NCI-H226 (cell line): ENCODE measurements around the gene LRRC49.
"Not testable (repeated sequence)": the region's sequence is repeated elsewhere in the genome, so short reads cannot be mapped to it uniquely, and the experiment has no call there.

Source experiments
- DNase-seq: peaks from one replicate; pipeline ENCODE4 v3.0.0-alpha.2; 2015

Gene LRRC49

DNA sequence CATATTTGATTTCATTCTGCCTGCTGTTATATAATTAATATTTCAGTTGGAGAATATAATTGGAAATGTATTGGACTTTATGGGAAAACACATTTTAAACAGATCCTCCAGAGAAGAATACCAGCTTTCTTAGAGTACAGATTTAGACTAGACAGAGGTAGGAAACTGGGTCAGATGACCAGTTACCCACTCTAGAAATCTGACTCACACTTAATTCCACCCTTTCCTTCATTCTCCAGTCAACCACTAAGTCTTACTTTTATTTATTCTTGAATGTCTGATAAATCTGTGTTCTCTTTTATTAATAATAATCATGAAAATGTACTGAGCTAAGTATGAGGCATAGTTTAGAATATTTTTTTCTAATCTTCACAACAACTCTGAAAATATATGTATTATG, 110.7 kb downstream of the LRRC49 start:
- DNase-seq: no peak

DNA sequence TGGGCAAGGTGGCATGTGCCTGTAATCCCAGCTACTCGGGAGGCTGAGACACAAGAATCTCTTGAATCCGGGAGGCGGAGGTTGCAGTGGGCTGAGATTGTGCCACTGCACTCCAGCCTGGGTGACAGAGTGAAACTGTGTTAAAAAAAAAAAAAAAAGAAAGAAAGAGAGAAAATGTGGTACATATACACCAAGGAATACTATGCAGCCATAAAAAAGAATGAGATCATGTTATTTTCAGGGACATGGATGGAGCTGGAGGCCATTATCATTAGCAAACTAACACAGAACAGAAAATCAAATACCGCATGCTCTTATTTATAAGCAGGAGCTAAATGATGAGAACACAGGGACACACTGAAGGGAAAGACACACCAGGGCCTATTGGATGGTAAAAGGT, 111.9 kb downstream of the LRRC49 start:
- DNase-seq: not testable (repeated sequence)

DNA sequence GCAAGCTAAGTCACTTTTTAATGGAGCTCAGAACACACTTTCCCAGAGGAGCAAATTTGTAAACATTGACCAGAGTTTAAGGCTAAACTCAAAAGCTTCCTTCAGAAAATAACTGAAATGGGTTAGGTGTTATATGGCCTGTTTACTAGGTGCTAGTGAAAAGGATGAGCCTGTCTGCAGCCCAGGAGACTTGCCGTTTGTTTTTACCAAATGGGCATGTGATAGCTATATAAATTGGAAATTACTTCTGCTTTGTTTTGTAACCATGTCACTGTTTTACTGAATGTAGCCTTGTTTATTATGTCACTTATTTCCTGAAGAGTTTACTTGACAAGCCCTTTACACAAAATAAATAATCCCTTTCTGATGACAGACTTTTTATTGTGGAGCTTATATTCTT, 113.3 kb downstream of the LRRC49 start:
- no peak for DNase-seq

- DNase-seq: no peak
Measured at GRCh38 chr15:71008250-71008870, 115.7 kb downstream of the LRRC49 start.

GRCh38 chr15:71010472-71010871, 117.8 kb downstream of the LRRC49 start:
- DNase-seq: no peak

- no peak for DNase-seq
Measured at GRCh38 chr15:71010997-71011396, 118.4 kb downstream of the LRRC49 start.

DNA sequence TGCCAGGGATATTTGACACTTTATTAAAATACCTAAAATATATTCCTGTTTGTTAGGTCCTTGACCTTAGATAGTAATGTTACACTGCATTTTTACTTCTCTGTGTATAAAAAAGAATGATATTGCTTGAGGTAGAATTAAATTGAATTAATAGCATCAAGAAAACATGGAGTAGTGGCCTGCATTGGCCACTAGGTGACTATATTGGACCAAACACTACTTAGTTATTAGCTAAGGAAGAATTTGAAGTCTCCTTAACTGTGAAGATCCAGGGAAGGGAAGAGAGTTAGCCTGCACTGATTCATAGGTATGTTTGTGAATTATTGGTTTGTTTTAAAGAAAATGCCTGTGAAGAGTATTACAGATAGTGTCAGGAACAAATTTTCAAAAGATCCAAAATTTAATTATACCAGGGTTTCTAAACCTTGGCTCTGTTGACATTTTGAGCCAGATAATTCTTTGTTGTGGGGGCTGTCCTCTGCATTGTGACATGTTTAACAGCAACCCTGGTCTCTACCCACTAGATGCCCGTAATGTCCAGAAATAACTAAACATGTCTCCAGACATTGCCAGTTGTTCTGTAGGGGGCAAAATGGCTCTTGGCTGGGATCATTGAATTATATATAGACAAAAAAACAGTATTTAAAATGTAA, 119.0 kb downstream of the LRRC49 start:
- peak; percentile 57 for DNase-seq

GRCh38 chr15:71013446-71013845, 120.8 kb downstream of the LRRC49 start:
- peak; percentile 9 for DNase-seq

- DNase-seq: no peak
Measured at GRCh38 chr15:71015342-71015741, 122.7 kb downstream of the LRRC49 start.

DNA sequence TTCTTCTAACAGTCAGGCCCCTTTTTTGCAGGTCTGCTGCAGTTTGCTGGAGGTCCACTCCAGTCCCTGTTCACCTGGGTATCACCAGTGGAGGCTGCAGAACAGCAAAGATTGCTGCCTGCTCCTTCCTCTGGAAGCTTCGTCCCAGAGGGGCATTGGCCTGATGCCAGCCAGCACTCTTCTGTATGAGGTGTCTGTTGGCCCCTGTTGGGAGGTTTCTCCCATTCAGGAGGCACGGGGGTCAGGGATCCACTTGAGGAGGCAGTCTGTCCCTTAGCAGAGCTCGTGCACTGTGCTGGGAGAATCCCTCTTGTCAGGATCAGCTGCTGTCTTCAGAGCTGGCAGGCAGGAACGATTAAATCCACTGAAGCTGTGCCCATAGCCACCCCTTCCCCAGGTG, 138.6 kb downstream of the LRRC49 start:
- not testable (repeated sequence) for DNase-seq

- not testable (repeated sequence) for DNase-seq
Measured at GRCh38 chr15:71035478-71035877, 142.9 kb downstream of the LRRC49 start.

- DNase-seq: no peak
Measured at GRCh38 chr15:71042356-71042922, 149.8 kb downstream of the LRRC49 start.

- peak; percentile 94 for DNase-seq
Measured at GRCh38 chr15:71043373-71043772, 150.7 kb downstream of the LRRC49 start.

DNA sequence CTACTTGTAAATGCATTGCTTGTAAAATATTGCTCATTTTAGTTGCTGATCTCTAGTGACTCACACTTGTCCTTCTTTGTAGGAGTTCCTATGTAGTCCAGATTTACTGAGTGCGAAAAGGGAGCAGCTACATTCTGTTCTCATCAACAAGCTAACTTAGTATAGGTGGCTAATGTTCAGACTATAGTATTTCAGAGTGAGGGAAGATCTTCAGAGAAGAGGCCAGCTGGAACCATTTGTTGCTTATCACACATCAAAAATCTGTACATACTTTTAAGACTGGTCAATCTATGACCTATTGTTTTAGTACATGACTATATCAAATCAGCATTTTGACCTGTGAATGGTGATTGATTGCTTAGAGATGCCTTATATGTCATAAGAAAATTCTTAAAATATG, 151.4 kb downstream of the LRRC49 start:
- peak; percentile 78 for DNase-seq

GRCh38 chr15:71046146-71046545, 153.5 kb downstream of the LRRC49 start:
- DNase-seq: not testable (repeated sequence)

DNA sequence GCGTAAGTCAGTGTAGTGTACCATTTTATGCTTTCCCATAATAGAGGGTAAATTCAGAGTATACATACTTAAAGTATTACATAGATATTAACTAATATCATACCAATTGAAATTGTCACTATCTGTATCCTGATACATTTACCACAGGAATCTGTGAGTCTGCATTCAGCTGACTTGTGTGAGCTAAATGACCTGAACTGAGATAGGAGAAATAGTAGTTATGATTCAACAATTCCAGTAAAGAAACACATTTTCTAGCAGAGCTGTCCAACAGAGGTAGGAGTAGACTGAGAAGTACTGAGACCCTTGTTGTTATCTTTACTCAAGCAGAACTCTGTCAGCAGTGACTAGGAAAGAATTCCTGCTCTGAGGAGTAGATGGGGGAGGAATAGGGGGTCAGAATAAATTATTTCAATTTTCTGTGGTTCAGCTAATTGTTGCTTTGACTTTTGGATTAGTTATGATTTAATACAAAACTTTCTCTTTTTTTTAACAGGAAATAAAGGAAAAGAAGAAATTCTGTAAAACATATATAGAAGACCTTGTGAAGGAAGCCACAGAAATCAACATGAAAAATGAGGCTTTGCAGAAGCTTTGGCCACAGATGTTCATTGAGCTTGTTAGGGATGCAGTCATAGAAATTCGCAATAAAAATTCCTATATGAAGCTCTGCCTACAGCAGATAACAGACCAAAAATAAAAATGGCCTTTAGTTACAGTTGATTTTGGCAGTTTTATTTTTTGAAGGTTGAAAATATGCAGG, 156.5 kb downstream of the LRRC49 start:
- peak; percentile 99 for DNase-seq

- DNase-seq: peak; percentile 44
Measured at GRCh38 chr15:71049706-71050422, 157.2 kb downstream of the LRRC49 start.

DNA sequence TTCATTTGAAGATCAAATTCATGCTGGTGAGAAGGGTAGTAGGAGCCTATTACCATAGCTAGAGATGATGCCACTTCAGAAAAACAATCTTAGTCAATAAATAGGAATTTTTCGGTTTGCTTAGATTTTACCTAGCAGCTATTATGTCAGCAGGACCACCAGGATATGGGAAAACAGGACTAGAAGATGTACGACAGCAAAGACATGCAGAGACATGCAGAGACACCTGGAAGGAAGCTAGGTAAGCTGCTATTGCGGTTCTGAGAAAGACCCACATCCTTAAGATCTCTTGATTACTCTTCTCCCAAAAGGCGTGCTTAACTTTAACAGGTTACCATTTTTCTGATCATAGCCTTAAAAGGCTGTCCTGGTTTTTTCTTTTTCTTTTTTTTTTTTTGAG, 157.8 kb downstream of the LRRC49 start:
- DNase-seq: no peak

GRCh38 chr15:71051539-71051938, 158.9 kb downstream of the LRRC49 start:
- DNase-seq: peak; percentile 49

DNA sequence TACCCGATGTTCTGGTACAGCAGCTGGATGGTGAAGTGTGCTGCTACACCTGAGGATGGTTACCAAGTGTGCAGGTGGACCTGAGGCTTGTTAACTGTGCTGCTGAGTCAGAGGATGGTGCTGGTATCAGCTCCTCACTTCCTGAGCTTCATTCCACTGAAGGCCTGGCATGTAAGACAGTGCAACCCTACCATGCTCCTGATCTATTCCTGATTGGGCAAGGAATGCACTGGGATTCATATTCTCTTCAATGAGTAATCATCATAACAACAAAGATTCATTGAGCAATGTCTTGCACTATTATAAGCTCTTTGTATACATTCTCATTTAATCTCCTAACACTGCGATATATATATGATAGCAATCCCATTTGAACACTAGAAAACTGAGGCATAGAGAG, 159.7 kb downstream of the LRRC49 start:
- DNase-seq: peak; percentile 97

- DNase-seq: no peak
Measured at GRCh38 chr15:71054286-71054952, 161.8 kb downstream of the LRRC49 start.

DNA sequence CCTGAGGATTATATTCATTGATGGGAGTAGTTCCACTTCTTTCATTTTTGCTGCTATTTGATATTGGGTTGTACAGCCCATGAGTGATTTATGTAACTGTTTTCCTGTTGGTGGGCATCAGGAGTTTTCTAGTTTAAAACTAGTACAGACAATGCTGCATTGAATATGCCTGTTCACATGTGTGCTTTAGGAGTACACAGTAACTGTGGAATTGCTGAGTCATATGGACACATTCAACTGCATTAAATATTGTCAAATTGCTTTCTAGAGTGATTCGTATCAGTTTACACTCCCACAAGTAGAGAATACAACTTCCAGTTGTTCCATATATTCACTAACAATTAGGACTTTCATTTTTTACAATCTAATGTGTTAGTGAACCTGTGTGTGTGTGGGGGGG, 162.8 kb downstream of the LRRC49 start:
- DNase-seq: peak; percentile 50
